ENCODE results near the gene CRB3. TPM values are rescaled to one million over a fixed set of nuclear protein-coding genes. Genes with fewer than 3 reads are reported as not detected.

The CRB3 gene
- total and polyA plus RNA-seq, 9 donors: 0.33 to 30.1 (median 1.4) TPM; not detected in 2

DNA sequence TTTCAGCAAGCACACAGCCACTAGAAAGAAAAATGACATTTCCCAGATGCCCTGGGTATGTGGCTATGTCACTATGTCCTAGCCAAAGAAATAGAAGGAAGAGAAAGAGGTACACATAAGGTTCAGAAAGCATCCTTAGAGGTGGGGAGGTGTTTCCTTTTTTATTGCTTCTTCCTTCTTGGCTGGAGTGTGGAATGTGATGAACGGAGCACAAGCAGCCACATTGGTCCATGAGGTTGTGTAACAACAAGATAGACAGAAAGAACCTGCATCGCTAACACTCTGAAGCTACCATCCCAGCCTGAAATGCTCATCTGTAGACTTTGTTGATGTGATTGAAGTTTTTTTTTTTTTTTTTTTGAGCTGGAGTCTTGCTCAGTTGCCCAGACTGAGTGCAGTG, 11.2 kb upstream of the CRB3 start:
- intact Hi-C loops (cut with DNase I): no loop called here
- H3K27me3 ChIP-seq: no peaks in the 10 kb centered on the region
- peaks cover 0 to 10% of the 10 kb centered on the region in 2 donors for H3K9me3 ChIP-seq
- TF ChIP-seq POLR2A (IDR thresholded peaks at IDR 0.05) (no peak), EP300 (IDR thresholded peaks at IDR 0.05) (no peak)
- TF ChIP-seq, protein P1, sequence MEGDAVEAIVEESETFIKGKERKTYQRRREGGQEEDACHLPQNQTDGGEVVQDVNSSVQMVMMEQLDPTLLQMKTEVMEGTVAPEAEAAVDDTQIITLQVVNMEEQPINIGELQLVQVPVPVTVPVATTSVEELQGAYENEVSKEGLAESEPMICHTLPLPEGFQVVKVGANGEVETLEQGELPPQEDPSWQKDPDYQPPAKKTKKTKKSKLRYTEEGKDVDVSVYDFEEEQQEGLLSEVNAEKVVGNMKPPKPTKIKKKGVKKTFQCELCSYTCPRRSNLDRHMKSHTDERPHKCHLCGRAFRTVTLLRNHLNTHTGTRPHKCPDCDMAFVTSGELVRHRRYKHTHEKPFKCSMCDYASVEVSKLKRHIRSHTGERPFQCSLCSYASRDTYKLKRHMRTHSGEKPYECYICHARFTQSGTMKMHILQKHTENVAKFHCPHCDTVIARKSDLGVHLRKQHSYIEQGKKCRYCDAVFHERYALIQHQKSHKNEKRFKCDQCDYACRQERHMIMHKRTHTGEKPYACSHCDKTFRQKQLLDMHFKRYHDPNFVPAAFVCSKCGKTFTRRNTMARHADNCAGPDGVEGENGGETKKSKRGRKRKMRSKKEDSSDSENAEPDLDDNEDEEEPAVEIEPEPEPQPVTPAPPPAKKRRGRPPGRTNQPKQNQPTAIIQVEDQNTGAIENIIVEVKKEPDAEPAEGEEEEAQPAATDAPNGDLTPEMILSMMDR (IDR thresholded peaks at IDR 0.05): no peak
- 94 to 98% (median 96%) methylated on average over 2 of the region's 2 CpGs for WGBS, 3 donors
- H3K4me1 ChIP-seq (ENCODE audit: insufficient read depth): peaks cover under 1% of the 10 kb centered on the region
- no peak overlapping the region for H3K27ac ChIP-seq
- H3K4me3 ChIP-seq: no peak overlapping the region
- no peak for DNase-seq
- no peaks in the 10 kb centered on the region for H3K36me3 ChIP-seq

DNA sequence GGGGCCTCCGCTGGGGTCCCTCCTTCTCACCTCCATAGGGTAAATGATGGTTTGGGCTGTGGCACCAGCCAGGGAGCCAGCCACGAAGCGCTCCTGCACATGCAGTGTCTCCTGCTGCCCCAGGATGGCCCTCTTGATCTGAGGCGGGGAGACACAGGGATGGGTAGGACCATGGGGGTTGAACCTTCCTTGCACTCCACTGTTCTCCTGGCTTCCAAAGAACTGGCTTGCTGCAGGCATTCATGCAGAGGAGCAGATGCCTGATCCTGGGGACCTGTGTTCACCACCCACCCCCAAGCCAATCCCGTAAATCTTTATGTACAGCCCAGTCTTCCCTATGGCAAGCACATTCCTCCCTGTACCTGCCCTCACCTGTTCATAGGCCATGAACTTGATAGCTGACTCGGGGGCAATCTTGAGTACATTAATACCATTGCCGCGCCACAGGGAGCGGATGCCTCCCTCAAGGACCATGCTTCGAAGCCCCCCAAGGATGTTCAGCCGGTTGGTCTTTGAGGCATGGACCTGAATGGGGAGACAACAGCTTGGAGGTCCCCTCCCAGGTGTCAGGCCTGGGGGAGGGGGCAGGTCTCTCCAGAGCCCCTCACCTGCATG, 10.0 kb upstream of the CRB3 start:
- Histone ChIP-seq H3K27ac (no peak overlapping the region), H3K27me3 (no peaks in the 10 kb centered on the region), H3K4me1 (ENCODE audit: insufficient read depth) (peaks cover 9% of the 10 kb centered on the region), H3K9me3 (peaks cover 0 to 10% of the 10 kb centered on the region in 2 donors), H3K36me3 (no peaks in the 10 kb centered on the region), H3K4me3 (no peak overlapping the region)
- intact Hi-C loops (cut with DNase I): no loop called here
- no peak for TF ChIP-seq EP300 (IDR thresholded peaks at IDR 0.05)
- no peak for TF ChIP-seq POLR2A (IDR thresholded peaks at IDR 0.05)
- TF ChIP-seq, protein P1 (IDR thresholded peaks at IDR 0.05): no peak
- WGBS, 3 donors: 96 to 99% (median 98%) methylated on average over 11 of the region's 11 CpGs
- DNase-seq: no peak

DNA sequence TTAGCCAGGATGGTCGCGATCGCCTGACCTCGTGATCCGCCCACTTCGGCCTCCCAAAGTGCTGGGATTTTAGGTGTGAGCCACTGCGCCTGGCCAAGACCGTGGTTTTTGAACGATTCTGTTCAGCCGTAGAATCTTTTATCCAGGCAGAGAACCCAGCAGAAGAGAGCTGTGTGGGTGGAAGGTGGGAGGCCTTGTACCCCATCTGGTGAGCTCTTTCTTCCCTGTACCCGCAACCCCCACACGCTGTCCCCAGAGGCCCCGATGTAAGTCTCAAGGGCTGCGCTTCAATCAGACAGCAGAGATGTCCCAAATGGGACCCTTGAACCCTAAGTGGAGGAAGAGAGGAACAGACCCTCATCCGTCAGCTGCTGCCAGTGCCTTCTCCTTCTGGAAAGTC, 8.1 kb upstream of the CRB3 start:
- DNase-seq: no peak
- 92 to 99% (median 97%) methylated on average over 15 of the region's 15 CpGs for WGBS, 3 donors
- Histone ChIP-seq H3K27ac (no peak overlapping the region), H3K9me3 (peaks cover 0 to 10% of the 10 kb centered on the region in 2 donors), H3K4me1 (ENCODE audit: insufficient read depth) (peaks cover 10% of the 10 kb centered on the region), H3K4me3 (no peak overlapping the region), H3K36me3 (no peaks in the 10 kb centered on the region), H3K27me3 (no peaks in the 10 kb centered on the region)
- TF ChIP-seq POLR2A (IDR thresholded peaks at IDR 0.05) (no peak), EP300 (IDR thresholded peaks at IDR 0.05) (no peak)
- TF ChIP-seq, protein P1 (IDR thresholded peaks at IDR 0.05): no peak
- intact Hi-C loops (cut with DNase I): no loop called here

DNA sequence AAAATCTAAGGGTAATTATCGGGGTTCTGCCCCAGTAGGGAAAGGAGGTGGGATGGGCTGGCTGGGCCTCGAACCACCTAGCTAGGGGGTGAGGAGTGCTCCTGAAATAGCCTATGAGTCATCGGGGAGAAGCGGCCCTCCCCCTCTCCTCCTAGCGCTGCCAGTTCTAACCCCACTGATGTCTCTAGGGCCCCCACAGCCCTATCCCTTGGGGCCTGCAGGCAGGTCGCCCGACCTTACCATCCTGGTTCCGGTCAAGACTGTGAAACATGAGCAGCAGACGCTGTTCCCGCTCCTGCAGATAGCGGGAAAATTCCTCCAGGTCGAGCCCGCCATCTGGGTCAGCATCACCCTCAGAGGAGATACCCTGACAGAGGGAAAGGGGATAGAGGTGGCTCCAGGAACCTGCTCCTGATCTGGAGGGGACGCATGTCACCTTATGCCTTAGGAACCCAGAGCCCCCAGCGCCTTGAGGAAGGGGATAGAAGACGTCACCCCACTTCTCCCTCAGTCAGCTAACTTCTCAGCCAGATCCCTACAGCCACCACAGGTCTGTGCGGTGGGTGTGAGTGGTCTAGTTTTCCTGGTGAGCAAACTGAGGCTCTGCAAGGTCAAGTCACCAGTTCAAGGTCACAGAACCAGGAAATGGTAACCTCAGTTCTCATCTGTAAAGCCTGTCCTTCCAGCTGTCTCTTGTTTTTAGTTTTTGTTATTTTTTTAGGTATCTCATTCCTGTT, 5.9 kb upstream of the CRB3 start:
- peaks cover 0 to 10% of the 10 kb centered on the region in 2 donors for H3K9me3 ChIP-seq
- peak in 4 of 5 donors; percentile 12 to 52 (median 30) for DNase-seq
- 69 to 73% (median 69%) methylated on average over 17 of the region's 17 CpGs for WGBS, 3 donors
- TF ChIP-seq POLR2A (IDR thresholded peaks at IDR 0.05) (no peak), EP300 (IDR thresholded peaks at IDR 0.05) (no peak)
- TF ChIP-seq, protein P1 (IDR thresholded peaks at IDR 0.05): no peak
- intact Hi-C loops (cut with DNase I): no loop called here
- H3K4me1 ChIP-seq (ENCODE audit: insufficient read depth): peaks cover 10% of the 10 kb centered on the region
- peak overlapping the region; percentile 76 for H3K4me3 ChIP-seq
- no peaks in the 10 kb centered on the region for H3K27me3 ChIP-seq
- H3K27ac ChIP-seq: no peak overlapping the region
- no peaks in the 10 kb centered on the region for H3K36me3 ChIP-seq

Measured in ovary (tissue), 9 donors.